SKM-1 treated with dmso at 0.1 percent for 144 hours (cell line): ENCODE results near the gene SPRR2E.
"Not testable (repeated sequence)": the region's sequence is repeated elsewhere in the genome, so short reads cannot be mapped to it uniquely, and the experiment has no call there.

Source experiments
- DNase-seq: peaks from one replicate; lab custom pipeline; 2025; ENCODE audit not compliant: unreplicated experiment; lab: John Stamatoyannopoulos, UW

The SPRR2E gene

DNA sequence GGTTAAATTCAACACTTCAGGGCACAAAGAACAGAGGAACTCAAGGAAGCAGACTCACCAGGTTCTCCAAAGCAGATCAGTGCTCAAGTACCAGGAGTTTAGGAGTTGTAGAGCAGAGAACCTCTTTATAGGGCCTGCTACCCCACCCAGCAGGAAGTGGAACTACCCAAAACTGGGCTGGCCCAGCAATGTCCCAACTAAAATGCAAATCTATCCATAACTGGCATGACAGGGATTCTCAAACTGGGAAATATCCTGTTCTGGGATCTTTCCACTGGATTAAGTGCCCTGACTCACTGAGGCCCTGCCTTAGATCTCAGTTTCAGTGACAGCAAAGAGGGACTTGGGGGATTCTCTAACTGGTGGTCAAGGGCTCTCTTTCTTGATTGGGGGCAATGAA is at the start of gene SPRR2E:
Gene SPRR2E, minus strand, starts transcription at position 101 of the 400 bp plus-strand sequence. CDS start 775 bp downstream, outside the sequence.
- no peak for DNase-seq

DNA sequence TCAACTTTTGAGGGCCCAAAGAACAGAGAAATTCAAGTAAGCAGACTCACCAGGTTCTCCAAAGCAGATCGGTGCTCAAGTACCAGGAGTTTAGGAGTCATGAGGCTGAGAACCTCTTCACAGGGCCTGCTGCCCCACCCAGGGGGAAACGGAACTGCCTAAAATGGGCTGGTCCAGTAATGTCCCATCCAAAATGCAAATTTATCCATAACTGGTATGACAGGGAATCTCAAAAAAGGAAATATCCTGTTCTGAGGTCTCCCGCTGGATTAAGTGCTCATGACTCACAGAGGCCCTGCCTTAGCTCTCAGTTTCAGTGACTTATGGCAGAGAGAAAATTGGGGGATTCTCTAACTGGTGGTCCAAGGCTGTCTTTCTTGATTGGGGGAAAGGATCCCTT is 47.1 kb upstream of the SPRR2E start:
- DNase-seq, result no peak

DNA sequence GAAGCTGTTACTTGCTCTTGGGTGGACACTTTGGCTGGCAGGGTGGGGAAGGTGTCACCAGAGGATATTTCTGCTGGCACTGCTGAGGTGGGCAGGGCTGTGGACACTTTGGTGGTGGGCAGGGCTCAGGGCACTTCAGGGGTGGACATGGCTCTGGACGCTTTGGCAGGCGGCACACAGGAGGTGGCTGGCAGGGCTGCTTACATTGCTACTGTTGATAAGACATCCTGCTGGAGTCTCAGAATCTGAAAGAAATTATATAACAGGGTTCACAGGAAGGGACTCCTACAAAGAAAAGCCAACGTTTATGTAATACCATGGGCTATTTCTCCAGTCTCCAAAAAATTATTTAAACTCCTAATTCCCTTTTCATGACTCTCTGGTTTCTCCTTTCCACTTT is 46.2 kb upstream of the SPRR2E start:
- DNase-seq, result no peak

DNA sequence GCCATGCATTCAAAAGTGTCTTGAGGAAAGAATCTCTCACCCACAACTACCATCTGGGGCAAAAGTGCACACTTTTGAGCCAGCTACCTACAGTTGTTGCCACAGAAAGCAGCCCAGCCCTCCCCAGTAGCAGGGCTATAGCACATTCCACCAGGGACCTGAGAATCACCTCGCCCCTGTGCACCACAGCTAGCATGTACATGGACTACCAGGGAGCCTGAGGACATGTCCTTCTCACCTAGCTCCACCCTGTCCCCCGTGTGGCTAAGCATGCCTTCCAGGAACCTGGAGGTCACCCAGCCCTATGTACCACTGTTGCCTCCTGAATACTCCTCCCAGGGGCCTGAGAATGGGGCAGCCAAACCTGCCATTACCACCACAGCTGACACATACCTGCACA is 39.4 kb upstream of the SPRR2E start:
- no peak for DNase-seq

DNA sequence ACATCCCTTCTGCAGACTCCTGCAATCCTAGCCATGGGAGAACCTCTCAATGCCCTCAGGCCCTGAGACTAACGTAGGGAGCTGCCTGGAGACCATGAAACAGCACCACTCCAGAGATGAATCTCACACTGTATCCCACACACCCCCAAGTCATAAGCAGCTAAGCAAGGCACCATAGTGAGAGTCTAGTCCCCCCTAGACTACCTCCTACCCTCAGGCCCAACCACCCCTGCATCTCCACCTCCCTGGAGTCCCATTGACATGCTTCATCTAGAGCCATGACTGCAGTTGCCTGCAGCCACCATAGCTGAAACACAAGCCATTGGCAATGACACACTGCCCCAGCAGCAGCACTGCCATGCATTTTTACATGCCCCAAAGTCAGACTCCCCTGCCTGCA is 38.9 kb upstream of the SPRR2E start:
- no peak for DNase-seq

DNA sequence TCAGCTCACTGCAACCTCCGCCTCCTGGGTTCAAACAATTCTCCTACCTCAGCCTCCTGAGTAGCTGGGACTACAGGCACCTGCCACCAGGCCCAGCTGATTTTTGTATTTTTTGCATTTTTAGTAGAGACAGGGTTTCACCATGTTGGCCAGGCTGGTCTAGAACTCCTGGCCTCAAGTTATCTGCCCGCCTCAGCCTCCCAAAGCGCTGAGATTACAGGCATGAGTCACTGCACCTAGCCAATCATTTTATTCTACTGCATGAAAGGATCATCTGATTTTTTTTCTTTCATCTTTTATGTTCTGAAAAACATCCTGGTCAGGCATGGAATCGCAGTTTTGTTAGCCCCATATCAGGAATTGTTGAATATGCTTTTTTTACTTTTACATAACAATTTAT is 34.4 kb upstream of the SPRR2E start:
- DNase-seq, result not testable (repeated sequence)

DNA sequence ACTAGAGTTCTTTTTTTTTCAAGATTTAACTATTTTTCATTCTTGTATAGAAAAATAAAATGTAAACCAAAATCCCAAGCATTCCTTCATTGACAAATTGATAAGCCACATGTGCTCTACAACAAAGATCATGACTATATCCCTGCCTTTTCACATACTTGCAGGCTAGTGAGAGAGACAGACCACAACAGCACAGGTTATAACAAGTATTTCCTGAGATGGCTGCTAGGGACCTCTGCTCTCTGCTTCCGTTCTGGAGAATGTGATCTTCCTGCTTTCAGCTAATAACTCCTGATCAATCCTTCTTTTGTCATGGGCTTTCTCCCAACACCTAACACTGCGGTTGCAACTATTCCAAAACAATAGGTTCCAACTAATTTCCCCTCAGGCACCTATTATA is 33.0 kb upstream of the SPRR2E start:
- DNase-seq, result no peak

DNA sequence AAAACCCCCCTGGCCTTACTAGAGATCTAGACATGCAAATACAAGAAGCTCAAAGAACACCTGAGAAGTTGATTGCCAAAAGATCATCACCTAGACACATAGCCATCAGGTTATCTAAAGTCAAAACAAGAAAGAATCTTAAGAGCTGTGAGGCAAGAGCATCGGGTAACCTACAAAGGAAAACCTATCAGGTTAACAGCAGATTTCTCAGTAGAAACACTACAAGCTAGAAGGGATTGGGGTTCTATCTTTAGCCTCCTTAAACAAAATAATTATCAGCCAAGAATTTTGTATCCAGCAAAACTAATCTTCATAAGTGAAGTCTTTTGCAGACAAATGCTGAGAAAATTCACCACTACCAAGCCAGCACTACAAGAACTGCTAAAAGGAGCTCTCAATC is 31.2 kb upstream of the SPRR2E start:
- DNase-seq, result no peak

DNA sequence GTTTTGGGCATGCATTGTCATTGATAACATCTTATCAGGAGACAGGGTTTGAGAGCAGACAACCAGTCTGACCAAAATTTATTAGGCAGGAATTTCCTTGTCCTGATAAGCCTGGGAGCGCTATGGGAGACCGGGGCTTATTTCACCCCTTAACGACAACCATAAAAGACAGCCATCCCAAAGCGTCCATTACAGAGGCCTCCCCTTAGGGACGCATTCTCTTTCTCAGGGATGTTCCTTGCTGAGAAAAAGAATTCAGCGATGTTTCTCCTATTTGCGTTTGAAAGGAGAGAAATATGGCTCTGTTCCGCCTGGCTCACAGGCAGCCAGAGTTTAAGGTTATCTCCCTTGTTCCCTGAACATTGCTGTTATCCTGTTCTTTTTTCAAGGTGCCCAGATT is 29.5 kb upstream of the SPRR2E start:
- not testable (repeated sequence) for DNase-seq

DNA sequence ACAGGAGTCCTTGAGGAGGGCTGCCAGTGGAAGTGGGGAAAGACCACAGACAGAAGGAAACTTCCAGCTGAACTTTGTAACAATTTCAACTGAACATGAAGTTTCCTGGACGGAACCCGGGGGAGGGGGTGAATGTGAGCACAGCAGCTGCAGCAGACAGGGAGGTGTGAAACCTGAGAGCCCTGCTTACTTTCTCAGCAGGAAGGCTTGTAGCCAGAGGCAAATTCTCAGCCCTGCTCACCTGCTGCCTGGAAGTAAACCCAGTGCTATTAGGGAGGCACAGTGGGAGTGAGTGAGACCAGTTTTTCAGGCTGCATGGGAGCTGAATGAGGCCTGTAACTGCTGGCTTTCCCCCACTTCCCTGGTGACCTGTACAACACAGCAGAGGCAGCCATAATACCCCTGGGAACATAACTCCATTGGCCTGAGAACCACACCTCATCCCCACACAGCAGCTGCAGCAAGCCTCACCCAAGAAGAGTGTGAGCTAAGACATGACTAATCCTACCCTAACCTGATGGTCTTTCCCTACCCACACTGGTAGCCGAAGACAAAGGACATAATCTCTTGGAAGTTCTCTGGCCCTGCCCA is 28.6 kb upstream of the SPRR2E start:
- no peak for DNase-seq

DNA sequence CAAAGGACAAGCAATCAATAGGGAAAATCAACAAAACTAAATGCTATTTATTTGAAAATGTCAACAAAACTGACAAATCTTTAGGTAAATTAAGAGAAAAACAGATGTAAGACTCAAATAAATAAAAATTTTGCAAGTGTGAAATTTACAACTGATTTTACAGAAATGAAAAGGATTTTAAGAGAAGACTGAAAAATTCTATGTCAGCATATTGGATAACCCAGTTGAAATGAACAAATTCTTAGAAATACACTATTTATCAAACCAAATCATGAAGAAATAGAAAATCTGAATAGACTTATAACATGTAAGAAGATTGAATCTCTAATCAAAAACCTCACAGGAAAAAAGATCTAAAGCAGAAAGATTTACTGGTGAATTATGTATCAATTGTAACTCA is 26.6 kb upstream of the SPRR2E start:
- DNase-seq, result no peak

DNA sequence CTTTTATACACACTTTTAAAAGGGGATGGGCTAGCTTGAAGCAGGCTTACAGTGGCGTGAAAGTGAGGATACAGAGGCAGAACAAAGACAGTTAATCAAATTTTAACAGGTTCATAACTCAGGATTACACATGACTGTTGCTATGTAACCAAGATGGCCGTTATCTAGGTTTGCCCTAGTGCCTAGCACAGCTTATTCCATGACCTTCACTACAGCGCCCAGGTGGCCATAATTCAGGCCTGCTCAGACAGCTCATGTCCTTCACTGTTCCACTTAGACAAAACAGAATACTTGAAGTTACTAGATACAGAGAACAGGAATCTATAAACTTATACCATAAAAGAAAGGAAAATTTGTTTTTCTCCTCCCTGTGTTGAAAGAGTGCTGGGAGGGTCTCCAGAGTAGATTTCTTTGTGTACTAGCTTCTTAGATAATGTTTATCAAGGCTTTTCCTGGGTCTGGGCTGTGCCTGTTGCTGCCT is 25.2 kb upstream of the SPRR2E start:
- no peak for DNase-seq

DNA sequence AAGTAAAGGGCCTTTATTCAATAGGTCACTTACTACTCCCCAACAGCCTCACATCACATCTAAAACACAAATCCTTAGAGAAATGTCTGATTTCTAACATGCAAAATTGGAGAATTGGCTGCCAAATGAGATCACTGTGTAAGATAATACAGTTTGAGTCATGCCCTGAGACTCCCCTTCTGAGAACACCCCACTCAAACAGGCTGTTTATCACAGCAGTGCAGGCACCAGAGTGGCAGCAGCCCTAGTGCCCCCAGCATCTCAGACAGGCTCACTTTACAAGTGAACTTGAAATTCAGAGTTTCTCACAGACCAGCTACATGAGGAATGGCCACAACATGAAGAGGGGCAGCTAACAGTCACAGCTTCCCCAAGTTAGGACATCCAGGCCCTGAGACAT is 20.9 kb upstream of the SPRR2E start:
- DNase-seq, result not testable (repeated sequence)

DNA sequence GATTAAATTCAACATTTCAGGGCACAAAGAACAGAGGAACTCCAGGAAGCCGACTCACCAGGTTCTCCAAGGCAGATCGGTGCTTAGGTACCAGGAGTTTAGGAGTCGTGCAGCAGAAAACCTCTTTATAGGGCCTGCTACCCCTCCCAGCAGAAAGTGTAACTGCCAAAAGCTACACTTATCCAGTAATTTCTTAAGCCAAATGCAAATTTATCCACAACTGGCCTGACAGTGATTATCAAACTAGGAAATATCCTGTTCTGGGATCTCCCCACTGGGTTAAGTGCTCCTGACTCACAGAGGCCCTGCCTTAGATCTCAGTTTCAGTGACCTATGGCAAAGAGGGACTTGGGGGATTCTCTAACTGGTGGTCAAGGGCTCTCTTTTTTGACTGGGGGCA is 19.1 kb upstream of the SPRR2E start, which contains the start of gene SPRR2F:
Gene SPRR2F, minus strand, starts transcription at position 101 of the 400 bp plus-strand sequence. CDS start 783 bp downstream, outside the sequence.
- no peak for DNase-seq

DNA sequence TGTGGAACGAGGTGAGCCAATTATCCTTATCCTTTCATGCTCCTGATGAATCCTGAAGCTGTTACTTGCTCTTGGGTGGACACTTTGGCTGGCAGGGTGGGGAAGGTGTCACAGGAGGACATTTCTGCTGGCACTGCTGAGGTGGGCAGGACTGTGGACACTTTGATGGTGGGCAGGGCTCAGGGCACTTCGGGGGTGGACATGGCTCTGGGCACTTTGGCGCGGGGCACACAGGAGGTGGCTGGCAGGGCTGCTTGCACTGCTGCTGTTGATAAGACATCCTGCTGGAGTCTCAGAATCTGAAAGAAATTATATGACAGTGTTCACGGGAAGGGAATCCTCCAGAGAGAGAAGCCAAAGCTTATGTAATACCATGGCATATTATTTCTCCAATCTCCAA is 18.1 kb upstream of the SPRR2E start:
- DNase-seq, result not testable (repeated sequence)

DNA sequence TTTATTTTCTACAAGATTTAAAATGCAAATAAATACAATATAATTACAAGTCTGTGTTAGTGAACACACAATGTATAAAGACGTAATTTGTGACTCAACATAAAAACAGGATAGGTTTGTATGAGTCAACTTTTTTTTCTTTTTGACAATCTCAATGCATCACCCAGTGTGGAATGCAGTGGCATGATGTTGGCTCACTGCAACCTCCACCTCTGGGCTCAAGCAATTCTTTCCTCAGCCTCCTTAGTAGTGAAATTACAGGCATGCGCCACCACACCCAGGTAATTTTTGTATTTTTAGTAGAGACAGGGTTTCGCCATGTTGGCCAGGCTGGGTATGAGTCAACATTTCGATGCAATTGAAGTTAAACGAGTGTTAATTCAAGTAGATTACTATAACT is 5.9 kb upstream of the SPRR2E start:
- no peak for DNase-seq

DNA sequence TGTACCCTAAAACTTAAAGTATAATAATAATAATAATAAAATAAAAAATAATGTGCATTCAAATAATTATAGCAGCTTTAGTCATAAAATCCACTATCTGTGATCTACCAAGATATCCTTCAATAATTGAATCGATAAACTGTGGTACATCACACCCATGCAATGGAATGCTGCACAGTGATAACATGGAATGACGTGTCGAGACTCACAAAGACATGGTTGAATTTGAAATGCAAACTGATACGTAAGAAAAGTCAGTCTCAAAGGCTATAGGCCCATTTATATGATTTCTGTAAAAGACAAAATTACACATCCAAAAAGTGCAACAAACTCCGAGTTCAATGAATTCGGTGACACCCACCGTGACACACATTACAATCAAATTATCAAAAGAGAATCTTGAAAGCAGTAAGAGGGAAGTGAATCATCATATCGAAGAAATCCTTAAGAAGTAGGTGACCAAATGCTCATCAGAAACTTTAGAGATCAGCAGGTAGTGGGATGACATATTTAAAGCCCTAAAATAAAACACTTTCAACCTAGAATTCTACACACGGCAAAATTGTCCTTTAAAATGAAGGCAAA is 5.2 kb upstream of the SPRR2E start:
- DNase-seq, result no peak

DNA sequence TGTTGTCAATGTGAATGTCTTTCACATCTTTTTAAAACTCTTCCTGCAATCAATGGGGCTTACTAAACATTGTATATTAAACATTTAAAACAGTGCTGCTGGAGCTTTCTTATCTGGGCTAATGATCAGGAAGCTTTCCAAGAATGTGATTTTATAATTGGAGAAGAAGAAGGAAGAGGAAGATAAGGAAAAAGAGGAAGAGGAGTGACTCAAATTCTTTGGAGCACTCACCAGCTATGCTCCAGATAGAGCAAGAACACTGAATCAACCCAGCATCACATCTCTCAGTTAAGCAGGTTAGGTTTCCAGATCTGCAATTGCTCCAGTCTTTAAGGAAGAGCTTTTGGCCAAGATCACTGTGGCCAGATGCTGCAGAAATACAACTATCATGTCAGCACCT is 1.4 kb upstream of the SPRR2E start:
- DNase-seq, result no peak

DNA sequence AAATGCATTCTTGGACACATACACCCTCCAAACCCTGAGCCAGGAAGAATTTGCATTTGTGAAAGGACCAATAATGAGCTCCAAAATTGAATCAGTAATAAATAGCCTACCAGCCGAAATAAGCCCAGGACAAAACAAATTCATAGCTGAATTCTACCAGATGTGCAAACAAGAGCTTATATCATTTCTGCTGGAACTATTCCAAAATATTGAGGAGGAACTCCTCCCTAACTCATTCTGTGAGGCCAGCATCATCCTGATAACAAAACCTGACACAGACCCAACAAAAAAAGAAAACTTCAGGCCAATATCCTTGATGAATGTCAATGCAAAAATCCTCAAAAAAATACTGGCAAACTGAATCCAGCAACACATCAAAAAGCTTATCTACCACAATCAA is 6.7 kb downstream of the SPRR2E start:
- no peak for DNase-seq

DNA sequence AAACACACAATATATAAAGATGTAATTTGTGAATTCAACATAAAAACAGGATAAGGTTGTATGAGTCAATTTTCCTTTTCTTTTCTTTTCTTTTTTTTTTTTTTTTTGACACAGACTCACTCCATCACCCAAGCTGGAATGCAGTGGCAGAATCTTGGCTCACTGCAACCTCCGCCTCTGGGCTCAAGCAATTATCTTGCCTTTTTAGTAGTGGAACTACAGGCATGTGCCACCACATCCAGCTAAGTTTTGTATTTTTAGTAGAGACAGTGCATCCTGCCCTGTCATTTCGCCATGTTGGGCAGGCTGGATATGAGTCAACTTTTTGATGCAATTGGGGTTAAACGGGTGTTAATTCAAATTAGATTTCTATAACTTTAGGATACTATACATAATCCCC is 12.6 kb downstream of the SPRR2E start:
- no peak for DNase-seq

DNA sequence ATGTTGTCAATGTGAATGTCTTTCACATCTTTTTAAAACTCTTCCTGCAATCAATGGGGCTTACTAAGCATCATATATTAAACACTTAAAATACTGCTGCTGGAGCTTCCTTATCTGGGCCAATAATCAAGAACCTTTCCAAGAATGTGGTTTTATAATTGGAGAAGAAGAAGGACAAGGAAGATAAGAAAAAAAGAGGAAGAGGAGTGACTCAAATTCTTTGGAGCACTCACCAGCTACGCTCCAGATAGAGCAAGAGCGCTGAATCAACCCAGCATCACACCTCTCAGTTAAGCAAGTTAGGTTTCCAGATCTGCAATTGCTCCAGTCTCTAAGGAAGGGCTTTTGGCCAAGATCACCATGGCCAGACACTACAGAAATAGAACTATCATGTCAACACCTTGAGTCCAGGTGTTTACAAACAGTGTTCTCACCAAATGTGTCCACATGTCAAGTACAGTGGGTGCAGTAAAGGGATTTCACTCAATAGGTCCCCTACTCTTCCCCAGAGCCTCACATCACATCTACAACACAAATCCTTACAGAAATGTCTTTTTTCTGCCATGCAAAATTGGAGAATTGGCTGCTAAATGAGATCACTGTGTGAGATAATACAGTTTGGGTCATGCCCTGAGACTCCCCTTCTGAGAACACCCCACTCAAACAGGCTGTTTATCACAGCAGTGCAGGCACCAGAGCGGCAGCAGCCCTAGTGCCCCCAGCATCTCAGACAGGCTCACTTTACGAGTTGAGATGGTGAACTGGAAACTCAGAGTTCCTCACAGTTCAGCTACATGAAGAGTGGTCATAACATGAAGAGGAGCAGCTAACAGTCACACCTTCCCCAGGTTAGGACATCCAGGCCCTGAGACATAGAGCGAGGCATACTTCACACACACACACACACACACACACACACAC is 21.3 kb downstream of the SPRR2E start:
- no peak for DNase-seq

DNA sequence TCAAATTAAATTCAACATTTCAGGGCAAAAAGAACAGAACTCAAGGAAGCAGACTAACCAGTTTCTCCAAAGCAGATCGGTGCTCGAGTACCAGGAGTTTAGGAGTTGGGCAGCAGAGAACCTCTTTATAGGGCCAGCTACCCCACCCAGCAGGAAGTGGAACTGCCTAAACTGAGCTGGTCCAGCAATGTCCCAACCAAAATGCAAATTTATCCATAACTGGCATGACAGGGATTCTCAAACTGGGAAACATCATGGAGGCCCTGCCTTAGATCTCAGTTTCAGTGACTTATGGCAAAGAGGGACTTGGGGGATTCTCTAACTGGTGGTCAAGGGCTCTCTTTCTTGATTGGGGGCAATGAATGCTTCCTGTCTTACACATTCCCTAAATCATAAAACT is 22.8 kb downstream of the SPRR2E start, which contains the start of gene SPRR2B:
Gene SPRR2B, minus strand, starts transcription at position 101 of the 400 bp plus-strand sequence. CDS start 772 bp downstream, outside the sequence.
- DNase-seq, result no peak
